ENCODE data around the gene RAB3D.

GRCh38 chr19:11321191-11322126 is 18.0 kb downstream of the RAB3D start:
- TF ChIP-seq, protein P1, sequence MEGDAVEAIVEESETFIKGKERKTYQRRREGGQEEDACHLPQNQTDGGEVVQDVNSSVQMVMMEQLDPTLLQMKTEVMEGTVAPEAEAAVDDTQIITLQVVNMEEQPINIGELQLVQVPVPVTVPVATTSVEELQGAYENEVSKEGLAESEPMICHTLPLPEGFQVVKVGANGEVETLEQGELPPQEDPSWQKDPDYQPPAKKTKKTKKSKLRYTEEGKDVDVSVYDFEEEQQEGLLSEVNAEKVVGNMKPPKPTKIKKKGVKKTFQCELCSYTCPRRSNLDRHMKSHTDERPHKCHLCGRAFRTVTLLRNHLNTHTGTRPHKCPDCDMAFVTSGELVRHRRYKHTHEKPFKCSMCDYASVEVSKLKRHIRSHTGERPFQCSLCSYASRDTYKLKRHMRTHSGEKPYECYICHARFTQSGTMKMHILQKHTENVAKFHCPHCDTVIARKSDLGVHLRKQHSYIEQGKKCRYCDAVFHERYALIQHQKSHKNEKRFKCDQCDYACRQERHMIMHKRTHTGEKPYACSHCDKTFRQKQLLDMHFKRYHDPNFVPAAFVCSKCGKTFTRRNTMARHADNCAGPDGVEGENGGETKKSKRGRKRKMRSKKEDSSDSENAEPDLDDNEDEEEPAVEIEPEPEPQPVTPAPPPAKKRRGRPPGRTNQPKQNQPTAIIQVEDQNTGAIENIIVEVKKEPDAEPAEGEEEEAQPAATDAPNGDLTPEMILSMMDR (IDR thresholded peaks at IDR 0.05): no peak
- no peak for TF ChIP-seq POLR2A (IDR thresholded peaks at IDR 0.05)
- TF ChIP-seq POLR2AphosphoS5 (IDR thresholded peaks at IDR 0.05): no peak
